GM12872 (cell line): Measurements from ENCODE around the gene LCE3D.

Experiments
- CTCF ChIP-seq: IDR thresholded peaks from 3 replicates; pipeline ENCODE4 v1.5.1; 2011; ENCODE audit warnings: low read depth, mild to moderate bottlenecking, low read length, moderate library complexity; ENCODE audit not compliant: insufficient read depth

LCE3D gene

GRCh38 chr1:152580433-152580832 is at the start of gene LCE3D:
TSS of gene LCE3D (minus strand) at chr1:152580516. CDS start at chr1:152579936, 580 bp downstream.
- TF ChIP-seq CTCF: no peak

GRCh38 chr1:152626744-152627143 is 46.4 kb upstream of the LCE3D start:
- TF ChIP-seq CTCF: no peak

- TF ChIP-seq CTCF: peak; percentile 54
Measured at GRCh38 chr1:152623203-152623844, 43.0 kb upstream of the LCE3D start.

GRCh38 chr1:152622803-152623202 is 42.5 kb upstream of the LCE3D start, which contains the start of gene LCE3A:
TSS of gene LCE3A (minus strand) at chr1:152623103. CDS start at chr1:152623103, 0 bp downstream.
- no peak for TF ChIP-seq CTCF

- no peak for TF ChIP-seq CTCF
Measured at GRCh38 chr1:152621993-152622392, 41.7 kb upstream of the LCE3D start.

GRCh38 chr1:152613511-152613910 is 33.2 kb upstream of the LCE3D start, which contains the start of gene LCE3B:
TSS of gene LCE3B (plus strand) at chr1:152613811. CDS start at chr1:152613811, 0 bp downstream.
- no peak for TF ChIP-seq CTCF

GRCh38 chr1:152599934-152600333 is 19.6 kb upstream of the LCE3D start, which contains the start of gene LCE3C:
TSS of gene LCE3C (plus strand) at chr1:152600234. CDS start at chr1:152600732, 498 bp downstream.
- no peak for TF ChIP-seq CTCF
